Measurements from ENCODE around the gene COL19A1.

The COL19A1 gene

GRCh38 chr6:70061546-70061945 is 195.2 kb downstream of the COL19A1 start:
- no peaks in the 10 kb centered on the region for H3K36me3 ChIP-seq (ENCODE audit: control insufficient read depth, insufficient read depth, low read length)
- no peaks in the 10 kb centered on the region for H3K27me3 ChIP-seq (ENCODE audit: control insufficient read depth, insufficient read depth, low read length)
- H3K9me3 ChIP-seq (ENCODE audit: control insufficient read depth, insufficient read depth, low read depth, low read length), result no peaks in the 10 kb centered on the region
- no peaks in the 10 kb centered on the region for H3K4me1 ChIP-seq (ENCODE audit: control insufficient read depth, insufficient read depth, low read length)
- H3K4me3 ChIP-seq (ENCODE audit: low read depth, low read length), result no peak overlapping the region
- H3K9ac ChIP-seq (ENCODE audit: low read length), result no peak overlapping the region
- no peak overlapping the region for H3K27ac ChIP-seq (ENCODE audit: low read depth, low read length)

DNA sequence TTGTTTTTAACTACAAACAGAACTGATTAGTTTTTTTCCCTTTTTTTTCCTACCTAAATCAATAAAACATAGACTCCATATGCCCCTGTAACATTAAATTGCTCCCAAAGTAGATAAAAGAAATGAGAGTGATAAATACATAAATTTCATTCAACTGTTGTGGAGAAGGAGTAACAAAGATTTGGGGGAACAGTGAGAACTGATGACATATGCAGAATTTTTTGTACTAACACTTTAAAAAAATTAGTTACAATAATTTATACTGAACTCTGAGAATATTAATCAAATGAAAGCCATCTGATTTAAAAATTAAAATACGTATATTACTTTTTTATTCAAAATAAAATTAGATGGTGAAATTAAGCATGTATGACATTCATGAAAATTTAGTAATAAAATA is 195.7 kb downstream of the COL19A1 start:
- Histone ChIP-seq H3K36me3 (ENCODE audit: control insufficient read depth, insufficient read depth, low read length) (no peaks in the 10 kb centered on the region), H3K4me1 (ENCODE audit: control insufficient read depth, insufficient read depth, low read length) (no peaks in the 10 kb centered on the region), H3K9ac (ENCODE audit: low read length) (no peak overlapping the region), H3K4me3 (ENCODE audit: low read depth, low read length) (no peak overlapping the region), H3K27me3 (ENCODE audit: control insufficient read depth, insufficient read depth, low read length) (no peaks in the 10 kb centered on the region), H3K9me3 (ENCODE audit: control insufficient read depth, insufficient read depth, low read depth, low read length) (no peaks in the 10 kb centered on the region), H3K27ac (ENCODE audit: low read depth, low read length) (no peak overlapping the region)

GRCh38 chr6:70072540-70073179 is 206.3 kb downstream of the COL19A1 start:
- Histone ChIP-seq H3K4me1 (ENCODE audit: control insufficient read depth, insufficient read depth, low read length) (no peaks in the 10 kb centered on the region), H3K9me3 (ENCODE audit: control insufficient read depth, insufficient read depth, low read depth, low read length) (no peaks in the 10 kb centered on the region), H3K4me3 (ENCODE audit: low read depth, low read length) (no peak overlapping the region), H3K27ac (ENCODE audit: low read depth, low read length) (no peak overlapping the region), H3K27me3 (ENCODE audit: control insufficient read depth, insufficient read depth, low read length) (no peaks in the 10 kb centered on the region), H3K9ac (ENCODE audit: low read length) (no peak overlapping the region), H3K36me3 (ENCODE audit: control insufficient read depth, insufficient read depth, low read length) (no peaks in the 10 kb centered on the region)

- Histone ChIP-seq H3K4me3 (ENCODE audit: low read depth, low read length) (no peak overlapping the region), H3K9me3 (ENCODE audit: control insufficient read depth, insufficient read depth, low read depth, low read length) (no peaks in the 10 kb centered on the region), H3K4me1 (ENCODE audit: control insufficient read depth, insufficient read depth, low read length) (no peaks in the 10 kb centered on the region), H3K9ac (ENCODE audit: low read length) (no peak overlapping the region), H3K27me3 (ENCODE audit: control insufficient read depth, insufficient read depth, low read length) (no peaks in the 10 kb centered on the region), H3K27ac (ENCODE audit: low read depth, low read length) (no peak overlapping the region), H3K36me3 (ENCODE audit: control insufficient read depth, insufficient read depth, low read length) (no peaks in the 10 kb centered on the region)
Measured at GRCh38 chr6:70073637-70074036, 207.3 kb downstream of the COL19A1 start.

DNA sequence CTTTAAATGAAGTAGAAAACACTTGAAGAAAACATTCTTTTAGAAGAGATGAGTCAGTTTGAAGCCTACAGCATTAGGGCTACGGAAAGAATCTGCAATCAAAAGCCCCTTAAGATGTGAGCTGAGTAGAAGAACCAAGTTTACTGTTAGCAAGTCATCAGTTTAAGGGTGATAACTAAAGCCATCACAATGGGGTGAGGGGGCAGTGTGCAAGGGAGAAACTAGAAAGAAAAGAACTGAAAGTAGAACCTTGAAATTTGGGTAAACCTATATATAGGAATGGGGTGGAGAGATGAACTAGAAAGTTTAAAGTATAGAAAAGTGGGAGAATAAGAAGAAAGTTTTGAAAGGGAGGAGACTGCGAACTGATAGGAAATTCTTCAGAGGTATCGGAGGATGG is 212.9 kb downstream of the COL19A1 start:
- no peak overlapping the region for H3K4me3 ChIP-seq (ENCODE audit: low read depth, low read length)

GRCh38 chr6:70080443-70081070 is 214.2 kb downstream of the COL19A1 start:
- H3K36me3 ChIP-seq (ENCODE audit: control insufficient read depth, insufficient read depth, low read length), result no peaks in the 10 kb centered on the region
- H3K4me3 ChIP-seq (ENCODE audit: low read depth, low read length), result no peak overlapping the region
- H3K4me1 ChIP-seq (ENCODE audit: control insufficient read depth, insufficient read depth, low read length), result no peaks in the 10 kb centered on the region
- H3K27me3 ChIP-seq (ENCODE audit: control insufficient read depth, insufficient read depth, low read length), result no peaks in the 10 kb centered on the region
- H3K9ac ChIP-seq (ENCODE audit: low read length), result no peak overlapping the region
- H3K27ac ChIP-seq (ENCODE audit: low read depth, low read length), result no peak overlapping the region
- H3K9me3 ChIP-seq (ENCODE audit: control insufficient read depth, insufficient read depth, low read depth, low read length), result no peaks in the 10 kb centered on the region

More for the DNA sequence above, 212.9 kb downstream of the COL19A1 start:
- H3K9ac ChIP-seq (ENCODE audit: low read length), result no peak overlapping the region
- H3K36me3 ChIP-seq (ENCODE audit: control insufficient read depth, insufficient read depth, low read length), result no peaks in the 10 kb centered on the region
- H3K27me3 ChIP-seq (ENCODE audit: control insufficient read depth, insufficient read depth, low read length), result no peaks in the 10 kb centered on the region
- H3K27ac ChIP-seq (ENCODE audit: low read depth, low read length), result no peak overlapping the region
- no peaks in the 10 kb centered on the region for H3K4me1 ChIP-seq (ENCODE audit: control insufficient read depth, insufficient read depth, low read length)
- no peaks in the 10 kb centered on the region for H3K9me3 ChIP-seq (ENCODE audit: control insufficient read depth, insufficient read depth, low read depth, low read length)

GRCh38 chr6:70082830-70083229 is 216.5 kb downstream of the COL19A1 start:
- Histone ChIP-seq H3K9ac (ENCODE audit: low read length) (no peak overlapping the region), H3K27me3 (ENCODE audit: control insufficient read depth, insufficient read depth, low read length) (no peaks in the 10 kb centered on the region), H3K36me3 (ENCODE audit: control insufficient read depth, insufficient read depth, low read length) (no peaks in the 10 kb centered on the region), H3K4me3 (ENCODE audit: low read depth, low read length) (no peak overlapping the region), H3K27ac (ENCODE audit: low read depth, low read length) (no peak overlapping the region), H3K4me1 (ENCODE audit: control insufficient read depth, insufficient read depth, low read length) (no peaks in the 10 kb centered on the region), H3K9me3 (ENCODE audit: control insufficient read depth, insufficient read depth, low read depth, low read length) (no peaks in the 10 kb centered on the region)

GRCh38 chr6:70086806-70087205 is 220.4 kb downstream of the COL19A1 start:
- H3K27ac ChIP-seq (ENCODE audit: low read depth, low read length), result no peak overlapping the region
- H3K36me3 ChIP-seq (ENCODE audit: control insufficient read depth, insufficient read depth, low read length), result no peaks in the 10 kb centered on the region
- no peaks in the 10 kb centered on the region for H3K4me1 ChIP-seq (ENCODE audit: control insufficient read depth, insufficient read depth, low read length)
- no peaks in the 10 kb centered on the region for H3K27me3 ChIP-seq (ENCODE audit: control insufficient read depth, insufficient read depth, low read length)
- H3K4me3 ChIP-seq (ENCODE audit: low read depth, low read length), result no peak overlapping the region
- no peak overlapping the region for H3K9ac ChIP-seq (ENCODE audit: low read length)
- H3K9me3 ChIP-seq (ENCODE audit: control insufficient read depth, insufficient read depth, low read depth, low read length), result no peaks in the 10 kb centered on the region

DNA sequence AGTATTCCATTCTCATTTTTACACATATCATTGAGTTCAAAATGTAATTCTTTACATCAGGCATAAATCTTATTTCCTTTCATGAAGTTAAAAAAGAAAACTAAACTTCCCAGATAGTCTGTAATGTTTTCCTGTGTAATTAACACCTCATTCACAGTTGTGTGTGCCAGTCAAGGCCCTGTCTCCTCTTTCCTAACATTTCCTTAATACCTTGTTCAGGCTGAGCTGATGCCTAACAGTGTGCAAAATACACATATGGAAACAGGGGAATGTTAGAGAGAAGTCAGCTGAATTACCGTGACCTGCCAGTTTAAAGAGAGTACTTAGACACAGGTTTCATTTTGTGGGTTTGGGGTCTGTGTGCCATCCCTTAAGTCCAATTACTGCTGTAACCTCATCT is 227.8 kb downstream of the COL19A1 start:
- Histone ChIP-seq H3K4me3 (ENCODE audit: low read depth, low read length) (no peak overlapping the region), H3K9ac (ENCODE audit: low read length) (no peak overlapping the region), H3K36me3 (ENCODE audit: control insufficient read depth, insufficient read depth, low read length) (no peaks in the 10 kb centered on the region), H3K27me3 (ENCODE audit: control insufficient read depth, insufficient read depth, low read length) (no peaks in the 10 kb centered on the region), H3K27ac (ENCODE audit: low read depth, low read length) (no peak overlapping the region), H3K9me3 (ENCODE audit: control insufficient read depth, insufficient read depth, low read depth, low read length) (no peaks in the 10 kb centered on the region), H3K4me1 (ENCODE audit: control insufficient read depth, insufficient read depth, low read length) (no peaks in the 10 kb centered on the region)

- Histone ChIP-seq H3K36me3 (ENCODE audit: control insufficient read depth, insufficient read depth, low read length) (no peaks in the 10 kb centered on the region), H3K4me1 (ENCODE audit: control insufficient read depth, insufficient read depth, low read length) (no peaks in the 10 kb centered on the region), H3K27me3 (ENCODE audit: control insufficient read depth, insufficient read depth, low read length) (no peaks in the 10 kb centered on the region), H3K27ac (ENCODE audit: low read depth, low read length) (no peak overlapping the region), H3K9ac (ENCODE audit: low read length) (no peak overlapping the region), H3K9me3 (ENCODE audit: control insufficient read depth, insufficient read depth, low read depth, low read length) (no peaks in the 10 kb centered on the region), H3K4me3 (ENCODE audit: low read depth, low read length) (no peak overlapping the region)
Measured at GRCh38 chr6:70099732-70100131, 233.4 kb downstream of the COL19A1 start.

- no peaks in the 10 kb centered on the region for H3K9me3 ChIP-seq (ENCODE audit: control insufficient read depth, insufficient read depth, low read depth, low read length)
- H3K27ac ChIP-seq (ENCODE audit: low read depth, low read length), result no peak overlapping the region
- H3K4me1 ChIP-seq (ENCODE audit: control insufficient read depth, insufficient read depth, low read length), result 0 out of 2 replicates have a peak, but pooled peaks cover 8% of the 10 kb centered on the region
- H3K9ac ChIP-seq (ENCODE audit: low read length), result no peak overlapping the region
- H3K27me3 ChIP-seq (ENCODE audit: control insufficient read depth, insufficient read depth, low read length), result no peaks in the 10 kb centered on the region
- H3K4me3 ChIP-seq (ENCODE audit: low read depth, low read length), result no peak overlapping the region
- H3K36me3 ChIP-seq (ENCODE audit: control insufficient read depth, insufficient read depth, low read length), result no peaks in the 10 kb centered on the region
Measured at GRCh38 chr6:70103798-70104197, 237.4 kb downstream of the COL19A1 start.
